HL-60 (cell line): ENCODE data around the gene GTF3C1.

Experiments
- DNase-seq, 2 experiments: peaks; one replicate each; pipeline ENCODE4 v3.0.0-alpha.2; 2010 to 2020; ENCODE audit warnings: low read depth in 1 of 2, low spot score in 1 of 2
- H3K27ac ChIP-seq: fragments of 250-450 bp; sonication (Bioruptor Pico); replicated peaks from 2 replicates; pipeline ENCODE4 v1.5.1; 2020; ENCODE audit warnings: mild to moderate bottlenecking, moderate library complexity
- H3K27me3 ChIP-seq: fragments of 250-450 bp; sonication (Bioruptor Pico); 2 replicates; pipeline ENCODE4 v1.5.1; 2021; ENCODE audit warnings: mild to moderate bottlenecking, moderate library complexity; ENCODE audit not compliant: insufficient read depth, poor library complexity, severe bottlenecking
- H3K4me3 ChIP-seq: replicated peaks from 2 replicates; pipeline ENCODE4 v1.5.1; 2011; ENCODE audit warnings: mild to moderate bottlenecking, control low read depth, low read length; ENCODE audit not compliant: insufficient read depth
- GABPA ChIP-seq: IDR thresholded peaks from 2 replicates; pipeline ENCODE4 v1.6.1; 2012; ENCODE audit warnings: low read depth
- POLR2AphosphoS5 ChIP-seq: IDR thresholded peaks from 2 replicates; pipeline ENCODE4 v1.6.1; 2012; ENCODE audit warnings: low read depth
- SPI1 ChIP-seq: IDR thresholded peaks from 2 replicates; pipeline ENCODE4 v1.6.1; 2012; ENCODE audit warnings: low read depth, mild to moderate bottlenecking, borderline replicate concordance
- TF ChIP-seq, protein P1 (sequence below): IDR thresholded peaks from one replicate; pipeline ENCODE4 v1.5.1; 2011; ENCODE audit warnings: low read length, control low read depth, inconsistent platforms; ENCODE audit not compliant: insufficient read depth
- TF ChIP-seq, protein P2 (sequence below): IDR thresholded peaks from 2 replicates; pipeline ENCODE4 v1.6.1; 2012; ENCODE audit warnings: low read depth; ENCODE audit not compliant: insufficient replicate concordance

The GTF3C1 gene

GRCh38 chr16:27564224-27564623 is 14.5 kb upstream of the GTF3C1 start:
- no peak for DNase-seq
- no peak overlapping the region for H3K27ac ChIP-seq
- no peak overlapping the region for H3K4me3 ChIP-seq
- no peaks in the 10 kb centered on the region for H3K27me3 ChIP-seq
- TF ChIP-seq SPI1 (no peak), GABPA (no peak), POLR2AphosphoS5 (no peak)
- TF ChIP-seq, protein P1, sequence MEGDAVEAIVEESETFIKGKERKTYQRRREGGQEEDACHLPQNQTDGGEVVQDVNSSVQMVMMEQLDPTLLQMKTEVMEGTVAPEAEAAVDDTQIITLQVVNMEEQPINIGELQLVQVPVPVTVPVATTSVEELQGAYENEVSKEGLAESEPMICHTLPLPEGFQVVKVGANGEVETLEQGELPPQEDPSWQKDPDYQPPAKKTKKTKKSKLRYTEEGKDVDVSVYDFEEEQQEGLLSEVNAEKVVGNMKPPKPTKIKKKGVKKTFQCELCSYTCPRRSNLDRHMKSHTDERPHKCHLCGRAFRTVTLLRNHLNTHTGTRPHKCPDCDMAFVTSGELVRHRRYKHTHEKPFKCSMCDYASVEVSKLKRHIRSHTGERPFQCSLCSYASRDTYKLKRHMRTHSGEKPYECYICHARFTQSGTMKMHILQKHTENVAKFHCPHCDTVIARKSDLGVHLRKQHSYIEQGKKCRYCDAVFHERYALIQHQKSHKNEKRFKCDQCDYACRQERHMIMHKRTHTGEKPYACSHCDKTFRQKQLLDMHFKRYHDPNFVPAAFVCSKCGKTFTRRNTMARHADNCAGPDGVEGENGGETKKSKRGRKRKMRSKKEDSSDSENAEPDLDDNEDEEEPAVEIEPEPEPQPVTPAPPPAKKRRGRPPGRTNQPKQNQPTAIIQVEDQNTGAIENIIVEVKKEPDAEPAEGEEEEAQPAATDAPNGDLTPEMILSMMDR, result no peak
- TF ChIP-seq, protein P2, sequence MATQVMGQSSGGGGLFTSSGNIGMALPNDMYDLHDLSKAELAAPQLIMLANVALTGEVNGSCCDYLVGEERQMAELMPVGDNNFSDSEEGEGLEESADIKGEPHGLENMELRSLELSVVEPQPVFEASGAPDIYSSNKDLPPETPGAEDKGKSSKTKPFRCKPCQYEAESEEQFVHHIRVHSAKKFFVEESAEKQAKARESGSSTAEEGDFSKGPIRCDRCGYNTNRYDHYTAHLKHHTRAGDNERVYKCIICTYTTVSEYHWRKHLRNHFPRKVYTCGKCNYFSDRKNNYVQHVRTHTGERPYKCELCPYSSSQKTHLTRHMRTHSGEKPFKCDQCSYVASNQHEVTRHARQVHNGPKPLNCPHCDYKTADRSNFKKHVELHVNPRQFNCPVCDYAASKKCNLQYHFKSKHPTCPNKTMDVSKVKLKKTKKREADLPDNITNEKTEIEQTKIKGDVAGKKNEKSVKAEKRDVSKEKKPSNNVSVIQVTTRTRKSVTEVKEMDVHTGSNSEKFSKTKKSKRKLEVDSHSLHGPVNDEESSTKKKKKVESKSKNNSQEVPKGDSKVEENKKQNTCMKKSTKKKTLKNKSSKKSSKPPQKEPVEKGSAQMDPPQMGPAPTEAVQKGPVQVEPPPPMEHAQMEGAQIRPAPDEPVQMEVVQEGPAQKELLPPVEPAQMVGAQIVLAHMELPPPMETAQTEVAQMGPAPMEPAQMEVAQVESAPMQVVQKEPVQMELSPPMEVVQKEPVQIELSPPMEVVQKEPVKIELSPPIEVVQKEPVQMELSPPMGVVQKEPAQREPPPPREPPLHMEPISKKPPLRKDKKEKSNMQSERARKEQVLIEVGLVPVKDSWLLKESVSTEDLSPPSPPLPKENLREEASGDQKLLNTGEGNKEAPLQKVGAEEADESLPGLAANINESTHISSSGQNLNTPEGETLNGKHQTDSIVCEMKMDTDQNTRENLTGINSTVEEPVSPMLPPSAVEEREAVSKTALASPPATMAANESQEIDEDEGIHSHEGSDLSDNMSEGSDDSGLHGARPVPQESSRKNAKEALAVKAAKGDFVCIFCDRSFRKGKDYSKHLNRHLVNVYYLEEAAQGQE, result no peak

- Histone ChIP-seq H3K4me3 (no peak overlapping the region), H3K27ac (no peak overlapping the region), H3K27me3 (no peaks in the 10 kb centered on the region)
- TF ChIP-seq SPI1 (no peak), GABPA (no peak), POLR2AphosphoS5 (no peak)
- TF ChIP-seq, protein P2, result no peak
- TF ChIP-seq, protein P1, result no peak
- DNase-seq, result no peak
Observed at GRCh38 chr16:27561216-27561615, 11.5 kb upstream of the GTF3C1 start.

- Histone ChIP-seq H3K27me3 (no peaks in the 10 kb centered on the region), H3K27ac (no peak overlapping the region), H3K4me3 (no peak overlapping the region)
- DNase-seq, result no peak
- TF ChIP-seq SPI1 (no peak), POLR2AphosphoS5 (no peak), GABPA (no peak)
- TF ChIP-seq, protein P1, result no peak
- TF ChIP-seq, protein P2, result no peak
Observed at GRCh38 chr16:27558932-27559331, 9.2 kb upstream of the GTF3C1 start.
